ENCODE results near the gene PLCXD1. TPM values are rescaled to one million over a fixed set of nuclear protein-coding genes. Genes with fewer than 3 reads are reported as not detected.
A peak's percentile ranks its signal among the peaks of the same experiment; 100 is the strongest.
"Not testable (repeated sequence)": the region's sequence is repeated elsewhere in the genome, so short reads cannot be mapped to it uniquely, and the experiment has no call there.

PLCXD1 gene
- total and polyA plus RNA-seq, 12 donors = 1.2 to 14.5 (median 6.5) TPM

- no peak overlapping the region for H3K4me3 ChIP-seq
- H3K4me1 ChIP-seq (replicated peaks in 1 of 2) = no peaks in the 10 kb centered on the region
- 89 to 97% (median 93%) methylated on average over 8 of the region's 8 CpGs for WGBS, 4 donors
- H3K27me3 ChIP-seq = no peaks in the 10 kb centered on the region
- intact Hi-C loops (cut with DNase I) = no loop called here
- H3K36me3 ChIP-seq (replicated peaks in 1 of 2) = peaks cover 0 to 6% of the 10 kb centered on the region in 2 donors
- H3K27ac ChIP-seq = no peak overlapping the region
- TF ChIP-seq POLR2A (IDR thresholded peaks at IDR 0.05) (no peak), CTCF (IDR thresholded peaks at IDR 0.05) (no peak)
- H3K9me3 ChIP-seq (replicated peaks in 1 of 3) = no peaks in the 10 kb centered on the region
- DNase-seq = no peak
Measured at GRCh38 chrX:300334-300733, 19.2 kb downstream of the PLCXD1 start.

GRCh38 chrX:302975-303374 lies 21.8 kb downstream of the PLCXD1 start:
- intact Hi-C loops (cut with DNase I) = no loop called here
- TF ChIP-seq CTCF (IDR thresholded peaks at IDR 0.05) (no peak), POLR2A (IDR thresholded peaks at IDR 0.05) (no peak)
- Histone ChIP-seq H3K27ac (no peak overlapping the region), H3K4me1 (replicated peaks in 1 of 2) (no peaks in the 10 kb centered on the region), H3K27me3 (no peaks in the 10 kb centered on the region), H3K4me3 (no peak overlapping the region), H3K9me3 (replicated peaks in 1 of 3) (no peaks in the 10 kb centered on the region), H3K36me3 (replicated peaks in 1 of 2) (peaks cover 0 to 22% of the 10 kb centered on the region in 2 donors)
- DNase-seq = peak in 1 of 7 donors; percentile 13
- WGBS, 4 donors = 89 to 96% (median 92%) methylated on average over 19 of the region's 19 CpGs

GRCh38 chrX:305781-306613 lies 24.8 kb downstream of the PLCXD1 start:
- H3K36me3 ChIP-seq (replicated peaks in 1 of 2) = peaks cover 0 to 29% of the 10 kb centered on the region in 2 donors
- peak in 1 of 7 donors; percentile 10 for DNase-seq
- H3K4me1 ChIP-seq (replicated peaks in 1 of 2); H3K4me3 ChIP-seq; H3K27me3 ChIP-seq; H3K27ac ChIP-seq; intact Hi-C loops (cut with DNase I); H3K9me3 ChIP-seq (replicated peaks in 1 of 3): not testable (repeated sequence)
- 94 to 98% (median 97%) methylated on average over 8 to 12 of the region's 12 CpGs for WGBS, 4 donors

- H3K4me3 ChIP-seq; H3K27ac ChIP-seq; H3K27me3 ChIP-seq; intact Hi-C loops (cut with DNase I); DNase-seq; H3K4me1 ChIP-seq (replicated peaks in 1 of 2); H3K9me3 ChIP-seq (replicated peaks in 1 of 3): not testable (repeated sequence)
- WGBS, 4 donors = 86 to 100% (median 94%) methylated on average over 2 to 3 of the region's 3 CpGs
- H3K36me3 ChIP-seq (replicated peaks in 1 of 2) = peaks cover 0 to 35% of the 10 kb centered on the region in 2 donors
Measured at GRCh38 chrX:306614-307251, 25.6 kb downstream of the PLCXD1 start.

- TF ChIP-seq POLR2A (IDR thresholded peaks at IDR 0.05) (no peak), CTCF (IDR thresholded peaks at IDR 0.05) (no peak)
- H3K4me1 ChIP-seq (replicated peaks in 1 of 2) = no peaks in the 10 kb centered on the region
- no peaks in the 10 kb centered on the region for H3K9me3 ChIP-seq (replicated peaks in 1 of 3)
- H3K27ac ChIP-seq = no peak overlapping the region
- intact Hi-C loops (cut with DNase I) = no loop called here
- no peak overlapping the region for H3K4me3 ChIP-seq
- peaks cover 0 to 41% of the 10 kb centered on the region in 2 donors for H3K36me3 ChIP-seq (replicated peaks in 1 of 2)
- 96 to 99% (median 97%) methylated on average over 14 to 58 of the region's 58 CpGs for WGBS, 4 donors
- DNase-seq = peak in 1 of 7 donors; percentile 10
- no peaks in the 10 kb centered on the region for H3K27me3 ChIP-seq
Measured at GRCh38 chrX:307261-308111, 26.3 kb downstream of the PLCXD1 start.
